ENCODE measurements around the gene SERGEF.

The SERGEF gene

DNA sequence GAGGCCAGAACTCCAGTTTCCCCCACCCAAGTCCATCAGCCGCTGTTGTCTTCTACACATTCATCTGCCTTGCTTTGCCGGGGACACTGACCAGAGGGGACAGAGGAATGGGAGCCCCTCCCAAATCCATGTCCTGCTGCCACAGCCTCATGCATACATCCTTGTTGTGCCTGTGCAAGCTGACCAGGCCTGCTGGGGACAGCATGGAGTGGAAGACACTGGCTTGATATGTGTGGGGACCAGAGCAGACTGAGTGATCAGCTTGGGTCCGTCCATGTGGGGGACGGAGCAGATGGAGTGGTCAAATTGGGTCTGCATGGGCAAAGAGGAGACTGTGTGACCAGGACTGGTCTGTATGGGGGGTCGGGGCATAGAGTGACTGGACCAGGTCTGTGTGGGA lies 234.5 kb downstream of the SERGEF start:
- no peaks in the 10 kb centered on the region for H3K4me1 ChIP-seq (ENCODE audit: control insufficient read depth, insufficient read depth, low read length, poor library complexity, severe bottlenecking)
- no peak for DNase-seq
- no peak overlapping the region for H3K4me3 ChIP-seq (ENCODE audit: insufficient read depth, low read depth, low read length, poor library complexity, severe bottlenecking)
- H3K27ac ChIP-seq (ENCODE audit: insufficient read depth, low read length, poor library complexity, severe bottlenecking): no peak overlapping the region
- no peaks in the 10 kb centered on the region for H3K9me3 ChIP-seq (ENCODE audit: control insufficient read depth, low read length)
- H3K36me3 ChIP-seq (ENCODE audit: control insufficient read depth, insufficient read depth, low read length): no peaks in the 10 kb centered on the region
- H3K27me3 ChIP-seq (replicated peaks; ENCODE audit: control insufficient read depth, insufficient read depth, low read length, poor library complexity, severe bottlenecking): no peaks in the 10 kb centered on the region

GRCh38 chr11:17777738-17778091 lies 235.1 kb downstream of the SERGEF start:
- Histone ChIP-seq H3K4me3 (ENCODE audit: insufficient read depth, low read depth, low read length, poor library complexity, severe bottlenecking) (no peak overlapping the region), H3K4me1 (ENCODE audit: control insufficient read depth, insufficient read depth, low read length, poor library complexity, severe bottlenecking) (no peaks in the 10 kb centered on the region), H3K27me3 (replicated peaks; ENCODE audit: control insufficient read depth, insufficient read depth, low read length, poor library complexity, severe bottlenecking) (no peaks in the 10 kb centered on the region), H3K9me3 (ENCODE audit: control insufficient read depth, low read length) (no peaks in the 10 kb centered on the region), H3K27ac (ENCODE audit: insufficient read depth, low read length, poor library complexity, severe bottlenecking) (no peak overlapping the region), H3K36me3 (ENCODE audit: control insufficient read depth, insufficient read depth, low read length) (no peaks in the 10 kb centered on the region)
- DNase-seq: no peak

- H3K27ac ChIP-seq (ENCODE audit: insufficient read depth, low read length, poor library complexity, severe bottlenecking): no peak overlapping the region
- H3K9me3 ChIP-seq (ENCODE audit: control insufficient read depth, low read length): no peaks in the 10 kb centered on the region
- no peak for DNase-seq
- no peaks in the 10 kb centered on the region for H3K36me3 ChIP-seq (ENCODE audit: control insufficient read depth, insufficient read depth, low read length)
- H3K27me3 ChIP-seq (replicated peaks; ENCODE audit: control insufficient read depth, insufficient read depth, low read length, poor library complexity, severe bottlenecking): no peaks in the 10 kb centered on the region
- H3K4me1 ChIP-seq (ENCODE audit: control insufficient read depth, insufficient read depth, low read length, poor library complexity, severe bottlenecking): no peaks in the 10 kb centered on the region
- no peak overlapping the region for H3K4me3 ChIP-seq (ENCODE audit: insufficient read depth, low read depth, low read length, poor library complexity, severe bottlenecking)
Measured at GRCh38 chr11:17777086-17777737, 235.6 kb downstream of the SERGEF start.

DNA sequence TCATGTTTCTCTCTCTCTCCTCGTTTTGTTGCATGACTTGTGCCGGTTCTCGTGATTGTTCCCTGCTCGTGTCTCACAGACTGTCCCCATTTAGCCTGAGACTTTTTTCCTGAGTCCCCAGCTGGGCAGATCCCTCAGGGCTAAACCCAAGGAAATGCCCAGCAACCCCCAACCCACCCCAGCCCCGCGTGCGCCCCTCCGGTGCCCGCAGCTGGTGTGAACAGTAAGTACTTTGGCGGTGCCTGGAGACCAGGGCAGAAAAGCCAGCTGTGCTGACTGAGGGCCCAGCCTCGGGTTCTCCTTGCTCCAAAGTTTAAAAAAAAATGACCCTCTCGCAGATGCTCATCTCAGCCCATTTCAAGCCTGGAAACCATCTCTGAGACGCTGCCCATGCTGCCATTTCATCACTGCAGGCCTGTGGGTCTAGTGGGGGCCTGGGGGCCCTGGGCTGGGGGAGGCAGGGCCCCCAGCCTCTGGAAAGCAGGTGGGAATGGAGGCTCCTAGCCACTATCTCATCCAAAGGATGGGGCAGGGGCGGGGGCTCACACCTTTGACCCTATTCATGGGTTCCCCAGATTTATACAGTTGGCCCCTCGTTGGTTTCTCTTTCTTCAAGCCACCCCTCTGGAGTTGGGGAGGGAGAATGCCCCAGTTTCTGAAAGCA lies 236.5 kb downstream of the SERGEF start:
- Histone ChIP-seq H3K9me3 (ENCODE audit: control insufficient read depth, low read length) (no peaks in the 10 kb centered on the region), H3K27ac (ENCODE audit: insufficient read depth, low read length, poor library complexity, severe bottlenecking) (no peak overlapping the region), H3K4me1 (ENCODE audit: control insufficient read depth, insufficient read depth, low read length, poor library complexity, severe bottlenecking) (no peaks in the 10 kb centered on the region), H3K4me3 (ENCODE audit: insufficient read depth, low read depth, low read length, poor library complexity, severe bottlenecking) (no peak overlapping the region), H3K36me3 (ENCODE audit: control insufficient read depth, insufficient read depth, low read length) (no peaks in the 10 kb centered on the region), H3K27me3 (replicated peaks; ENCODE audit: control insufficient read depth, insufficient read depth, low read length, poor library complexity, severe bottlenecking) (no peaks in the 10 kb centered on the region)
- no peak for DNase-seq

DNA sequence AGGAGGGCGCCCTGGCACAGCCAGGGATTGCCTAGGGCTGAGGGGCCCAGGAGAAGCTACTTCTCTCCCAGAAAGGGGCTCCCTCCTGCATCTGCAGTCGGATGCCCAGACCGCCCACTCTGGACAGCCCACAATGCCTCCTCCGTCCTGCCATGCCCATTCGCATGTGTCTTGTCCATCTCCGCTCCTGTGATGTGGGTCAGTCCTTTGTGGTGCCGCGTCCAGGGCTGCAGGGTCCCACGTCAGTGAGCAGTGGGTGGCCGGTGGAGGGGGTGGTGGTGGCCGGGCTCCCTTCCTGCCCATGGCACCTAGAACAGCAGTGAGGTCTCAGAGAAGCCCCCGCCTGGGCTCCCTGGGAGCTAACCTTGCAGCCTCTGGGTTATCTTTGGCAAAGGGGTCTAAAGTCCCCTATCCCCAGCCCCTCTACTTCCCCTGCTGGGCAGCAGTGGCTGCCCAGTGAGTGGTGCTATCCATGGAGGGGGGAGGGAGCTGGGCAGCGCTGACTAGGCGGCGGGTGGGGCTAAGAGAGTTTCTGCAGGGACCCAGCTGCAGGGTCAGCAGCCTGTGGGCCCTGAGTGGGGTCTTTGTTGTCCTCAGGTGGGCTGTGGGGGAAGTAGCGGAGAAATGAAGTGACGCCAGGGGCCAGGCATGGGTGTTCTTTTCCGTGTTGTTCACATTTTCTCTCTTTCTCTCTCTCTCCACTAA lies 237.2 kb downstream of the SERGEF start:
- Histone ChIP-seq H3K36me3 (ENCODE audit: control insufficient read depth, insufficient read depth, low read length) (no peaks in the 10 kb centered on the region), H3K9me3 (ENCODE audit: control insufficient read depth, low read length) (no peaks in the 10 kb centered on the region), H3K27me3 (replicated peaks; ENCODE audit: control insufficient read depth, insufficient read depth, low read length, poor library complexity, severe bottlenecking) (no peaks in the 10 kb centered on the region), H3K4me3 (ENCODE audit: insufficient read depth, low read depth, low read length, poor library complexity, severe bottlenecking) (no peak overlapping the region), H3K4me1 (ENCODE audit: control insufficient read depth, insufficient read depth, low read length, poor library complexity, severe bottlenecking) (no peaks in the 10 kb centered on the region), H3K27ac (ENCODE audit: insufficient read depth, low read length, poor library complexity, severe bottlenecking) (no peak overlapping the region)
- DNase-seq: no peak

DNA sequence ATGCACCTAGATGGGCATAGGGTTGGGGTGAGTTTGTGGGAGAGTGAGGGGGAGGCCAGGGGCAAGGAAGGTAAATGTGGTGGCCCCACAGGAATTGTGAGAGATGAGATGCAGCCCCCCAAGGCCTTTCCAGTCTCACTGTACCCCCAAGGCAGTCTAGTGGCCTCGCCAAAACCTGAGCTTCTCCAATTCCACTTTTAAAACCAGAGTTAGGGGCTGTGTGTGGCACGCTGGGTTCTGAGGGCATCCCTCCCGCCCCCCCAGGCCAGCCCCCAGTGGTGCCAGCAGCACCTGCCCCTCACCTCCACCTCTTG lies 237.9 kb downstream of the SERGEF start:
- H3K4me3 ChIP-seq (ENCODE audit: insufficient read depth, low read depth, low read length, poor library complexity, severe bottlenecking): no peak overlapping the region
- no peaks in the 10 kb centered on the region for H3K27me3 ChIP-seq (replicated peaks; ENCODE audit: control insufficient read depth, insufficient read depth, low read length, poor library complexity, severe bottlenecking)
- no peaks in the 10 kb centered on the region for H3K4me1 ChIP-seq (ENCODE audit: control insufficient read depth, insufficient read depth, low read length, poor library complexity, severe bottlenecking)
- H3K36me3 ChIP-seq (ENCODE audit: control insufficient read depth, insufficient read depth, low read length): no peaks in the 10 kb centered on the region
- no peaks in the 10 kb centered on the region for H3K9me3 ChIP-seq (ENCODE audit: control insufficient read depth, low read length)
- no peak for DNase-seq
- no peak overlapping the region for H3K27ac ChIP-seq (ENCODE audit: insufficient read depth, low read length, poor library complexity, severe bottlenecking)

DNA sequence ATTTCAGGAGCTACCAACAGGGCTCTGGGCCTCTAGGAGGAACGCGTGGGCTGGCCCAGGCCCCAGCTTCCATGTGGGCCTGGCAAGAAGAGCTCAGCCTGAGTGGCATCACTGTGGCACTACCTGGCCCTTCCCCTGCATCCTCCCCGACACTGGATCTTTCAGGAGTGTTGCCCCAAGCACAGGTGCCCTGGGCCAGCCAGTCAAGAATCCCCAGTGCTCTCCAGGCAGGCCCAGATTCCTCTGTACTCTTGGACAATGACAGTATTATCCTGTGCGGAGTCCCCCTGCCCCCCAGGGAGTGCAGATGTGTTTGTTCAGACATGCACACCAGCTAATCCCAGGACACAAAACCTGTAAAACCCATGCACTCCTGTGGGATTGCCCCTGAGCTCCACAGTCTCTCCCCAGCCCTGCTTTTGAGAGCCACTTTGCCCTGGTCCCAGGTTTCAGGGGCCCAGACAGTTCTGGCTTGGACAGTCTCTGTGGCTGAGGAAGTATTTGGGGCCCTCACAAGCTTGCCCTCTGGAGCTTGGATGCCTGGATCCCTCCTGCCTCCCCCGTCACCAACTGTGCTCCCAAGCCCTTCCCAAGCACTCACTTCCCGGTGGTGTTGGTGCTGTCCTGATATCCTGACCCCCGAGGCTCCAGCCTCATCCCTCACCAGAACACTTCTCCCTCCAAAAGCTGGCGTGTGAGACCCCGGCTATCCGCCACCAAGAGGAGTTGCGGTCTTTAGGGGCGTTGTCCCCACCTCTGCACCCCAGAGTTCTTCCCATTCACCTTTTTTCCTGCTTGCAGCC lies 238.4 kb downstream of the SERGEF start:
- no peaks in the 10 kb centered on the region for H3K9me3 ChIP-seq (ENCODE audit: control insufficient read depth, low read length)
- no peaks in the 10 kb centered on the region for H3K4me1 ChIP-seq (ENCODE audit: control insufficient read depth, insufficient read depth, low read length, poor library complexity, severe bottlenecking)
- no peak overlapping the region for H3K4me3 ChIP-seq (ENCODE audit: insufficient read depth, low read depth, low read length, poor library complexity, severe bottlenecking)
- no peak for DNase-seq
- no peak overlapping the region for H3K27ac ChIP-seq (ENCODE audit: insufficient read depth, low read length, poor library complexity, severe bottlenecking)
- H3K36me3 ChIP-seq (ENCODE audit: control insufficient read depth, insufficient read depth, low read length): no peaks in the 10 kb centered on the region
- no peaks in the 10 kb centered on the region for H3K27me3 ChIP-seq (replicated peaks; ENCODE audit: control insufficient read depth, insufficient read depth, low read length, poor library complexity, severe bottlenecking)

DNA sequence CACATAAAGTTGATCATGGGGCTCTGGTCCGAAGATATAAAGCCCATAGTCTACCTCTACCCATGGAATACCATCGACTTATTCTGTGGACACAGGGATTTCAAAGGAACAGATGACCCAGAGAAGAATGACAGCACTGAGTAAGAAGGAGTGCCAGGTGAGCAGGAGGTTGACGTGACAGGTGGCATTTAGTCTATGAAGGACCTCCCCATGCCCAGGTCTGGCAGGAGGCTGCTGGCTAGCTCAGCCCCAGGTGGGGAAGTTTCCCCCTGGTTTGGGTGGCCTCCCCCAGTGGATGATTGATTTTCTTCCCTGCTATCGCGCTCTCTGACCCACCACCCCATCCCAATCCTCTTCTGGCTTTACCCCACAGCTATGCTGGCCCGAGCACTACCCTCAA lies 239.2 kb downstream of the SERGEF start:
- no peak overlapping the region for H3K4me3 ChIP-seq (ENCODE audit: insufficient read depth, low read depth, low read length, poor library complexity, severe bottlenecking)

DNA sequence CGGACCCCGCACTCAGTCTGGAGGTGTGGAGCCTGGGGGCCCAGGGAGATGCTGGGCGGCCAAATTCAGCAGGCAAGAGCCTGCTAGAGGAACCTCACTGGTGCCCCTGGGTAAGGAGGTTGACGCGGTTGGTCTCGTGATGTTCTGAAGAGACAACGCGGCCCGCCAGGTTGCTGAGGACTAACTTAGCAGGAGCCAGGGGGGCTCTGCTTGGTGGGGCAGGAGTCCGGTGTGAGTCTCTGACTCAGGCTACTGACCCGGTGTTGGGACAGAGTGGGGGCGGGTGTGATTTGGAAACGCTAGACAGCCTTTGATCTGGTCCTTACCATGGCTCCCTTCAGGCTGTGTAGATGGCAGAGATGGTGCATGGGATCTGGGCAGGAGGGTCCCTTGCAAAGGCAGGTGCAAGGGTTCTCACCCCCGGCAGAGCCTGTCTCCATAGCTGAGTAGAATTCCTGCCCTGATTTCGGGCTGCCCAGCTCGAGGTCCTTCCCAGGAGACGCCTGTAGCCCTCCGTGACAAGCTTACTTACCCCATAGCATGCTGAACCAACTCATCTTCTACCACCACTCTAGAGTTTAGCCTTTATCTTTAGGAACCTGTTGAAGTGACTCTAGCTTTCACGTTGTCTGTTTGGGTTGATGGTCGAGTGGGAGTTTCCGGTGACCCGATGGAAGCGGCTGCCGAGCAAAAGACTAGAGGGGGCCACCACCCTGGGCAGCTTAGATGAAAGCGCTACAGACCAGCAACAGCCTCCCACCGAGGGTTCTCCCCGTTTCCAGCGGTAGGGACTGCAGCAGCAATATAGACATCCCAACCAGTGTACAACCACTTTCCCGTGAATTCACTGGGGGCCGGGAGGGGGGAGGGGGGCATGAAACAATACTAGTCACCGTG lies 239.9 kb downstream of the SERGEF start:
- Histone ChIP-seq H3K4me1 (ENCODE audit: control insufficient read depth, insufficient read depth, low read length, poor library complexity, severe bottlenecking) (no peaks in the 10 kb centered on the region), H3K27ac (ENCODE audit: insufficient read depth, low read length, poor library complexity, severe bottlenecking) (no peak overlapping the region), H3K4me3 (ENCODE audit: insufficient read depth, low read depth, low read length, poor library complexity, severe bottlenecking) (no peak overlapping the region), H3K36me3 (ENCODE audit: control insufficient read depth, insufficient read depth, low read length) (no peaks in the 10 kb centered on the region), H3K9me3 (ENCODE audit: control insufficient read depth, low read length) (no peaks in the 10 kb centered on the region), H3K27me3 (replicated peaks; ENCODE audit: control insufficient read depth, insufficient read depth, low read length, poor library complexity, severe bottlenecking) (no peaks in the 10 kb centered on the region)
- DNase-seq: no peak

More for the DNA sequence above, 239.2 kb downstream of the SERGEF start:
- DNase-seq: no peak
- Histone ChIP-seq H3K9me3 (ENCODE audit: control insufficient read depth, low read length) (no peaks in the 10 kb centered on the region), H3K27ac (ENCODE audit: insufficient read depth, low read length, poor library complexity, severe bottlenecking) (no peak overlapping the region), H3K27me3 (replicated peaks; ENCODE audit: control insufficient read depth, insufficient read depth, low read length, poor library complexity, severe bottlenecking) (no peaks in the 10 kb centered on the region), H3K4me1 (ENCODE audit: control insufficient read depth, insufficient read depth, low read length, poor library complexity, severe bottlenecking) (no peaks in the 10 kb centered on the region), H3K36me3 (ENCODE audit: control insufficient read depth, insufficient read depth, low read length) (no peaks in the 10 kb centered on the region)

Data from effector memory CD4-positive, alpha-beta T cell (primary cell).